GM12801 (cell line): ENCODE data around the gene AEBP1.

Experiments used
- TF ChIP-seq, protein P1 (sequence below): IDR thresholded peaks from one replicate; pipeline ENCODE4 v1.5.1; 2011; ENCODE audit warnings: control low read depth; ENCODE audit not compliant: insufficient read length; ENCODE audit errors: extremely low read depth

The AEBP1 gene

GRCh38 chr7:44121761-44122420, 17.7 kb downstream of the AEBP1 start:
- TF ChIP-seq, protein P1, sequence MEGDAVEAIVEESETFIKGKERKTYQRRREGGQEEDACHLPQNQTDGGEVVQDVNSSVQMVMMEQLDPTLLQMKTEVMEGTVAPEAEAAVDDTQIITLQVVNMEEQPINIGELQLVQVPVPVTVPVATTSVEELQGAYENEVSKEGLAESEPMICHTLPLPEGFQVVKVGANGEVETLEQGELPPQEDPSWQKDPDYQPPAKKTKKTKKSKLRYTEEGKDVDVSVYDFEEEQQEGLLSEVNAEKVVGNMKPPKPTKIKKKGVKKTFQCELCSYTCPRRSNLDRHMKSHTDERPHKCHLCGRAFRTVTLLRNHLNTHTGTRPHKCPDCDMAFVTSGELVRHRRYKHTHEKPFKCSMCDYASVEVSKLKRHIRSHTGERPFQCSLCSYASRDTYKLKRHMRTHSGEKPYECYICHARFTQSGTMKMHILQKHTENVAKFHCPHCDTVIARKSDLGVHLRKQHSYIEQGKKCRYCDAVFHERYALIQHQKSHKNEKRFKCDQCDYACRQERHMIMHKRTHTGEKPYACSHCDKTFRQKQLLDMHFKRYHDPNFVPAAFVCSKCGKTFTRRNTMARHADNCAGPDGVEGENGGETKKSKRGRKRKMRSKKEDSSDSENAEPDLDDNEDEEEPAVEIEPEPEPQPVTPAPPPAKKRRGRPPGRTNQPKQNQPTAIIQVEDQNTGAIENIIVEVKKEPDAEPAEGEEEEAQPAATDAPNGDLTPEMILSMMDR: no peak

DNA sequence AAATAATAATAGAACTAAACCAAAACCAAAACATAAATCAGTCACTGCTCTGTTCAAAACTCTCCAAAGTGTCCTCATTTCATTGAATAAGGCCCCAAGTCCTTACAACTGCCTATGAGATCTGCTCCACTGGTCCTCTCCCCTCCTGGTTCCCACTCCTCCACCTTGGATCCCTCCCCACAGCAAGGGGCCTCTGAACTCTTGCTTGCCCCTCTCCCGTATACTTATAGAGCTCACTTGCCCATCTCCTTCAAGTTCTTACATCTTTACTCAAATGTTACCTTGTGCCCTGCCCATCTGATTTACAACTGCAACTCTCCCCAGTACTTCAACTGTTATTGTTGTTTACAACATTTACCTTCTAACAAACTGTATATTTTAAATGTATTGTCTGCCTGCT, 18.4 kb downstream of the AEBP1 start:
- TF ChIP-seq, protein P1: no peak

DNA sequence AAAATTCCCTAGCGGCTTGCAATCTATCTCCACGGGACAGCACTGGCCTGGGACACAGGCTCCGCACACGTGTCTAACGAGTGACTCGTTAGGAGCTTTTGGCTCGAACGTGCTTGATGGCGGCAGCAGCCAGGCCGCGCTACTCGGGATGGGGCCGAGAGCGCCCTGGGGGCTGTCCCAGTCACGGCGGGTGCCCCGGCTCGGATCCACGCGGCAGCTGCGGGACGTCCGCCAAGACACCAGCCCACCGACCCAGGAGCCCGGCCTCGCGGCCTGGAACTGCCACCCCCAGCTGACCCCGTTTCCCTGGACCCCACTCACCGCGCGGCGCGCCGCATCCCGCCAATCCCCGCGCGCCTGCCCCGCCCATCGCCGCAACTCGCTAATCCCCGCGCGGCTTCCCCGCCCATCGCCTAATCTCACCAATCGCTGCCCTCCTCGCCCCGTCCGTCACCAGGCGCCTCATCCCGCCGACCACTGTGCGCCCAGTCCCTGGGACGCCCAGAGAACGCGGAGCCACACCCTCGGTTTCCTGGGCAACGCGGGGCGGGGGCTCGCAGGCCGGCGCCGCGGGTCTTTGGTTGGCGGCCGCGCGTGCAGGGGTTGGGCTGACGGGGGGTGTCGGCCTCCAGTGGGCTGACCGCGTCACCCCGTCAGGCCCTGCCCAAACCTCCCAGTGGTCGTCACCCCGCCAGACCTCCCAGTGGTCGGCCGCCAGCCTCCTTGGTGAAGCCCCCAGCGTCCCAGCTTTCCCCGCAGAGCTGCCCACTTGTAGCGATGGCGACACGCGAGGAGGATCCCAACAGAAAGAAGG, 19.3 kb downstream of the AEBP1 start, which contains the start of gene POLD2:
POLD2 (minus strand) TSS at position 359 of the 814 bp plus-strand sequence. CDS start 1,495 bp downstream, outside the sequence.
- TF ChIP-seq, protein P1: no peak

- TF ChIP-seq, protein P1: no peak
Measured at GRCh38 chr7:44124822-44125202, 20.7 kb downstream of the AEBP1 start.

GRCh38 chr7:44127161-44127560, 23.0 kb downstream of the AEBP1 start:
- TF ChIP-seq, protein P1: no peak

DNA sequence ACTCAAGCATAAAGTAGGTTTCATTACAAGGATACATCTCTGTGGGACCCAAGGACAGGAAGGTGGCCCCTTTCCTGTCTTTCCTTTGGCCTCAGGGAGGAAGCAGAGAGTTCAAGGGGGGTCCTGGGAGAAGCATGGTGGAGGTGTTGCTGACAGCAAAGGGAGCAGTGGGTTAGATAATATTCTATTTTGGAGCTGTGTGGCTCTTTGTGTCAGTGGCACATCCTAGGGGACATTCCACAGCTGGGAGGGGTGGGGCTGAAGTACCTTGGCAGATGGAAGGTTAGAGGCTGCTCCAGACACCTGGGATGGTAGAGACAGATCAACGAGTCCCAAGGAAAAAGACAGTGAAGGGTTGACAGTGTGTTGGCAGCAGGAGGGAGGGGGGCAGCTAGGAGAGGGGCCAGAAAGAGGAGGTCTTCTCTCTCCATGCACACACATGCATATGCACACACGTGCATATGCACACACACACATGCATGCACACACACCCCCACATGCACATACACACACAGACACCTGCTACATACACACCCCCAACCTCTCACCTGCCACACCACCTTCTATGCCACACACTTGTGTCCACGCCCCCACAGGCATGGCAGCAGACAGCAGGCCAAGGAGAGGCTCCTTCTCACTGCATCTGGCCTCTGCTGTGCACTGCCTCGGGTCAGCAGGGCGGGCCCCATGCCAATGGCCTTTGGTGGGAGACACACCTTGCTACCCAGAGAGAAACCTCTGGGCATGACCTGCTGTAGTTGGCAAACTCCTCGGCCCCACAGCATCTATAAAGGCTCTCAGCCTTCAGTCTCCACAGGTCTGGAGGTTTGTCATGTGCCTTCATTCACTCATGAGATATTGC, 24.8 kb downstream of the AEBP1 start:
- TF ChIP-seq, protein P1: no peak
